ENCODE measurements around the gene MYO18A.
"Not testable (repeated sequence)": the region's sequence is repeated elsewhere in the genome, so short reads cannot be mapped to it uniquely, and the experiment has no call there.

MYO18A gene

GRCh38 chr17:29176558-29177351 lies 3.4 kb downstream of the MYO18A start:
- Histone ChIP-seq H3K4me1 (ENCODE audit: control insufficient read depth in 1 of 2, insufficient read depth in 2 of 2, low read length in 2 of 2) (peaks cover 10 to 35% of the 10 kb centered on the region in 2 donors), H3K27ac (ENCODE audit: low read length) (peak overlapping the region; percentile 89), H3K4me3 (ENCODE audit: low read depth in 1 of 2, low read length in 2 of 2) (peak overlapping the region; percentile 61 to 65), H3K9me3 (ENCODE audit: control insufficient read depth in 1 of 2, low read length in 2 of 2) (no peaks in the 10 kb centered on the region), H3K36me3 (ENCODE audit: control insufficient read depth in 1 of 2, insufficient read depth in 2 of 2, low read length in 2 of 2) (no peaks in the 10 kb centered on the region), H3K27me3 (ENCODE audit: low read depth, low read length) (no peaks in the 10 kb centered on the region)

DNA sequence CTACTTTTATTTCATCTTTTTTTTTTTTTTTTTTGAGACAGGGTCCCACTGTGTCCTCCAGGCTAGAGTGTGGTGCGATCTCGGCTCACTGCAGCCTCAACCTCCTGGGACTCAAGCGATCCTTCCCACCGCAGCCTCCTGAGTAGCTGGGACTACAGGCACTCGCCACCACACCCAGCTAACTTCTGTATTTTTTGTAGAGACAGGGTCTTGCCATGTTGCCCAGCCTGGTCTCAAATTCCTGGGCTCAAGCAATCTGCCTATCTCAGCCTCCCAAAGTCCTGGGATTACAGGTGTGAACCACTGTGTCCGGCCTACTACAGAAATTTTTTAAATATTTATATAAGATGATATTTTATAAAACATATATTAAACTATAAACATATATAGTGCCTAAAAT lies 4.8 kb downstream of the MYO18A start:
- no peak overlapping the region for H3K4me3 ChIP-seq (ENCODE audit: low read depth in 1 of 2, low read length in 2 of 2)
- no peak overlapping the region for H3K27ac ChIP-seq (ENCODE audit: low read length)
- H3K9me3 ChIP-seq (ENCODE audit: control insufficient read depth in 1 of 2, low read length in 2 of 2): no peaks in the 10 kb centered on the region
- no peaks in the 10 kb centered on the region for H3K27me3 ChIP-seq (ENCODE audit: low read depth, low read length)
- H3K4me1 ChIP-seq (ENCODE audit: control insufficient read depth in 1 of 2, insufficient read depth in 2 of 2, low read length in 2 of 2): peaks cover 4 to 30% of the 10 kb centered on the region in 2 donors
- no peaks in the 10 kb centered on the region for H3K36me3 ChIP-seq (ENCODE audit: control insufficient read depth in 1 of 2, insufficient read depth in 2 of 2, low read length in 2 of 2)

GRCh38 chr17:29172589-29172988 lies 7.6 kb downstream of the MYO18A start:
- no peak overlapping the region for H3K27ac ChIP-seq (ENCODE audit: low read length)
- no peaks in the 10 kb centered on the region for H3K9me3 ChIP-seq (ENCODE audit: control insufficient read depth in 1 of 2, low read length in 2 of 2)
- no peaks in the 10 kb centered on the region for H3K36me3 ChIP-seq (ENCODE audit: control insufficient read depth in 1 of 2, insufficient read depth in 2 of 2, low read length in 2 of 2)
- no peaks in the 10 kb centered on the region for H3K27me3 ChIP-seq (ENCODE audit: low read depth, low read length)
- H3K4me3 ChIP-seq (ENCODE audit: low read depth in 1 of 2, low read length in 2 of 2): no peak overlapping the region
- H3K4me1 ChIP-seq (ENCODE audit: control insufficient read depth in 1 of 2, insufficient read depth in 2 of 2, low read length in 2 of 2): peaks cover 4 to 16% of the 10 kb centered on the region in 2 donors

- peaks cover 0 to 5% of the 10 kb centered on the region in 2 donors for H3K4me1 ChIP-seq (ENCODE audit: control insufficient read depth in 1 of 2, insufficient read depth in 2 of 2, low read length in 2 of 2)
- H3K4me3 ChIP-seq (ENCODE audit: low read depth in 1 of 2, low read length in 2 of 2): no peak overlapping the region
- peaks cover 0 to 12% of the 10 kb centered on the region in 2 donors for H3K36me3 ChIP-seq (ENCODE audit: control insufficient read depth in 1 of 2, insufficient read depth in 2 of 2, low read length in 2 of 2)
- no peaks in the 10 kb centered on the region for H3K27me3 ChIP-seq (ENCODE audit: low read depth, low read length)
- no peak overlapping the region for H3K27ac ChIP-seq (ENCODE audit: low read length)
- no peaks in the 10 kb centered on the region for H3K9me3 ChIP-seq (ENCODE audit: control insufficient read depth in 1 of 2, low read length in 2 of 2)
Measured at GRCh38 chr17:29170682-29171081, 9.5 kb downstream of the MYO18A start.

DNA sequence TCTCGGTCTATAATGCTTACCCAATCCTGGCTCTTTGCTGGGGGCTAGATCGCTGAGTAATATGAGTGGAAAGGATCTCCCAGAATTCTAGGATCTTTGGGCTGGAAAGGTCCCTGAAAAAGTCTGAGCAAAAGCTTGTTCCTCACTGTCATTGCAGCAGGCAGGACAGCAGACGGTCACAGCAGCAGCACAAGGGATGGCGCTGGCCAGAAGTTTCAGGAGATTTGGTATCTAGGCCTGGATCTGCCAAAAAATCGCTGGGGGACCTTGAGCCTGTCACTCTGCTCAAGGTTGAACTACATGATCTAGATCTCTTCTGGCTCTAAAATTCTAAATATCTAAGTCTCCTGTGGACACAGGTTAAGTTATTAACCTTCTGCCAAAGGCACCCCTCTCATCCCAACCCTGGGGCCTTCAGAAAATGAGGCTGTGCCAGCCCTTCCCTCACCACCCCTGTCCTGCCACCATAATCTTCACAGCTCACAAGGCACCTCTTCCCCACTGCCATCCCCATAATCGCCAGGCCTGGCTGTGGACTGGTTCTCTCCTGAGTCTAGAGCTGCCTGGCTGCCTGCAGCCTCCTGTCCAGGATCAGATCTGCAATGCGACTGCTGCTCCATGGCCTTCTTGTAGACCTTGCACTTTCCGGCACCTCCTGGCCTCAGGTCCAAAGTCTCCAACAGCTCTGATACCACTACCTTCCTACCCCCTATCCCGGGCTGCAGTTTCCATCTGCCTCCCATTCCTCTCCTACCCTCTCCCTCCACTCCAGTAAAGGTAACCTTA lies 10.2 kb downstream of the MYO18A start:
- H3K9me3 ChIP-seq (ENCODE audit: control insufficient read depth in 1 of 2, low read length in 2 of 2): no peaks in the 10 kb centered on the region
- H3K36me3 ChIP-seq (ENCODE audit: control insufficient read depth in 1 of 2, insufficient read depth in 2 of 2, low read length in 2 of 2): peaks cover 6 to 17% of the 10 kb centered on the region in 2 donors
- H3K4me3 ChIP-seq (ENCODE audit: low read depth in 1 of 2, low read length in 2 of 2): no peak overlapping the region
- peaks cover 0 to 5% of the 10 kb centered on the region in 2 donors for H3K4me1 ChIP-seq (ENCODE audit: control insufficient read depth in 1 of 2, insufficient read depth in 2 of 2, low read length in 2 of 2)
- H3K27ac ChIP-seq (ENCODE audit: low read length): no peak overlapping the region
- H3K27me3 ChIP-seq (ENCODE audit: low read depth, low read length): no peaks in the 10 kb centered on the region

- H3K27me3 ChIP-seq (ENCODE audit: low read depth, low read length); H3K27ac ChIP-seq (ENCODE audit: low read length); H3K9me3 ChIP-seq (ENCODE audit: control insufficient read depth in 1 of 2, low read length in 2 of 2); H3K4me1 ChIP-seq (ENCODE audit: control insufficient read depth in 1 of 2, insufficient read depth in 2 of 2, low read length in 2 of 2); H3K4me3 ChIP-seq (ENCODE audit: low read depth in 1 of 2, low read length in 2 of 2): not testable (repeated sequence)
- H3K36me3 ChIP-seq (ENCODE audit: control insufficient read depth in 1 of 2, insufficient read depth in 2 of 2, low read length in 2 of 2): peaks cover 6 to 17% of the 10 kb centered on the region in 2 donors
Measured at GRCh38 chr17:29168759-29169126, 11.5 kb downstream of the MYO18A start.

DNA sequence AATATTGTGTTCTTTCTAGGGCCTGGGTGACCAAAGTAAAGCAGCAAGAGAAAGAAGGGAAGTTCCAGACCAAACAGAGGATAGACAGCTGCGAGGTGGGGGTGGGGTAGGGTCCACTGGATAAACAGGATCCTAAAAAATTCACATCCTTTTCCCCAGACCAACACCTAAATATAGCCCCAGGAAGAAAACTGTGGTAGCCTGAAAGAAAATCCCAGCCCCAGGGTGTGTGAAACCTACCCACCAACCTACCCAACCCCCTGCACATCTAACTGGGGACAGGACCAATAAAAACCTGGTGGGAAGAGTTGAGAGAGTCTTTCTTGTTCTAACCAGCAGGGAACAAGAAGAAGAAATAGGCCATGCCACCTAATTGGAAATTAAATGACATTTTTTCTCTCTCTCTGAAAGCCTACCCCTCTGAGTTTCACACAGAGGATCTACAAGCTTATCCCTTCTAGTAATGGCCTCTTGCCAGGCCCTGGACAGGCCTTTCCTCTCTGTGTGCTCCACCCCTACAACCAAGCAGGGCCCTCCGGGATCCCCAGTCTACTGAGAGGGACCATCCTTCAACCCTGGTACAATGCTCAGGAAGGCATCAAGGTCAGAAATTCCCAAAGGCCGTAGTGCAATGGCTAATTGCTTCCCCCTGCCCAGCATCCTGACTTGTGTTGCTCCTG lies 12.0 kb downstream of the MYO18A start:
- Histone ChIP-seq H3K4me3 (ENCODE audit: low read depth in 1 of 2, low read length in 2 of 2) (no peak overlapping the region), H3K36me3 (ENCODE audit: control insufficient read depth in 1 of 2, insufficient read depth in 2 of 2, low read length in 2 of 2) (peaks cover 6 to 17% of the 10 kb centered on the region in 2 donors), H3K27ac (ENCODE audit: low read length) (no peak overlapping the region), H3K27me3 (ENCODE audit: low read depth, low read length) (no peaks in the 10 kb centered on the region), H3K9me3 (ENCODE audit: control insufficient read depth in 1 of 2, low read length in 2 of 2) (no peaks in the 10 kb centered on the region), H3K4me1 (ENCODE audit: control insufficient read depth in 1 of 2, insufficient read depth in 2 of 2, low read length in 2 of 2) (peaks cover 0 to 6% of the 10 kb centered on the region in 2 donors)

DNA sequence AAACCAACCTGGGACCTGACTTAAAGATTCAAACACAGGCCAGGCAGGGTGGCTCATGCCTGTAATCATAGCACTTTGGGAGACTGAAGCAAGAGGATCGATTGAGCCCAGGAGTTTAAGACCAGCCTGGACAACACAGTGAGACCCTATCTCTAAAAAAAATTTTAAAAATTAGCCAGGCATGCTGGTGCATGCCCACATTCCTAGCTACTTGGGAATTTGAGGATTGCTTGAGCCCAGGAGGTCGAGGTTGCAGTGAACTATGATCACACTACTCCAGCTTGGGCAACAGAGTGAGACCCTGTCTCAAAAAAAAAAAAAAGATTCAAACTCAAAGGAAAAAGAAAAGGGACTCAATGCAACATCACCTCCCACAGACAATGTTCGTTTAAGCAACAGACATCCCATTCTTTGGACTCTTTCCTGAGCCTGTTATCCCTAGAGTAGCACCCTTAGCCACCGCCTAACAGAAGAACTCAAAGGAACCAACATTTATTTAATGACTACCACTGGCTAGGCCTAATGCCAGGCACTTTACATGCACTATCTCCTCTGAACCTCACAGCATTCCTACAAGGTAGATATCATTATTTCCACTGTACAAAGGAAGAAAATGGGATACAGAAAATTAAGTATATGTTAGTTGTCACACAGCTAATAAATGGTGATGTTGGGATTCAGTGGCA lies 12.7 kb downstream of the MYO18A start:
- Histone ChIP-seq H3K27me3 (ENCODE audit: low read depth, low read length) (no peaks in the 10 kb centered on the region), H3K36me3 (ENCODE audit: control insufficient read depth in 1 of 2, insufficient read depth in 2 of 2, low read length in 2 of 2) (peaks cover 6 to 18% of the 10 kb centered on the region in 2 donors), H3K4me1 (ENCODE audit: control insufficient read depth in 1 of 2, insufficient read depth in 2 of 2, low read length in 2 of 2) (peaks cover 0 to 10% of the 10 kb centered on the region in 2 donors), H3K27ac (ENCODE audit: low read length) (no peak overlapping the region), H3K9me3 (ENCODE audit: control insufficient read depth in 1 of 2, low read length in 2 of 2) (no peaks in the 10 kb centered on the region), H3K4me3 (ENCODE audit: low read depth in 1 of 2, low read length in 2 of 2) (no peak overlapping the region)

- H3K27ac ChIP-seq (ENCODE audit: low read length): no peak overlapping the region
- peaks cover 6 to 23% of the 10 kb centered on the region in 2 donors for H3K36me3 ChIP-seq (ENCODE audit: control insufficient read depth in 1 of 2, insufficient read depth in 2 of 2, low read length in 2 of 2)
- no peaks in the 10 kb centered on the region for H3K27me3 ChIP-seq (ENCODE audit: low read depth, low read length)
- H3K9me3 ChIP-seq (ENCODE audit: control insufficient read depth in 1 of 2, low read length in 2 of 2): no peaks in the 10 kb centered on the region
- no peak overlapping the region for H3K4me3 ChIP-seq (ENCODE audit: low read depth in 1 of 2, low read length in 2 of 2)
- H3K4me1 ChIP-seq (ENCODE audit: control insufficient read depth in 1 of 2, insufficient read depth in 2 of 2, low read length in 2 of 2): peaks cover 0 to 10% of the 10 kb centered on the region in 2 donors
Measured at GRCh38 chr17:29166507-29166887, 13.7 kb downstream of the MYO18A start.

GRCh38 chr17:29165800-29166506 lies 14.2 kb downstream of the MYO18A start:
- H3K4me3 ChIP-seq (ENCODE audit: low read depth in 1 of 2, low read length in 2 of 2): no peak overlapping the region
- H3K4me1 ChIP-seq (ENCODE audit: control insufficient read depth in 1 of 2, insufficient read depth in 2 of 2, low read length in 2 of 2): peaks cover 0 to 10% of the 10 kb centered on the region in 2 donors
- H3K36me3 ChIP-seq (ENCODE audit: control insufficient read depth in 1 of 2, insufficient read depth in 2 of 2, low read length in 2 of 2): peaks cover 6 to 23% of the 10 kb centered on the region in 2 donors
- H3K9me3 ChIP-seq (ENCODE audit: control insufficient read depth in 1 of 2, low read length in 2 of 2): no peaks in the 10 kb centered on the region
- no peaks in the 10 kb centered on the region for H3K27me3 ChIP-seq (ENCODE audit: low read depth, low read length)
- no peak overlapping the region for H3K27ac ChIP-seq (ENCODE audit: low read length)
